Eye (tissue), 1 donor: ENCODE data around the gene GRIK3.

Source experiments
- DNase-seq: peaks from one replicate; pipeline ENCODE4 v3.0.0-alpha.2; 2015

Gene GRIK3

DNA sequence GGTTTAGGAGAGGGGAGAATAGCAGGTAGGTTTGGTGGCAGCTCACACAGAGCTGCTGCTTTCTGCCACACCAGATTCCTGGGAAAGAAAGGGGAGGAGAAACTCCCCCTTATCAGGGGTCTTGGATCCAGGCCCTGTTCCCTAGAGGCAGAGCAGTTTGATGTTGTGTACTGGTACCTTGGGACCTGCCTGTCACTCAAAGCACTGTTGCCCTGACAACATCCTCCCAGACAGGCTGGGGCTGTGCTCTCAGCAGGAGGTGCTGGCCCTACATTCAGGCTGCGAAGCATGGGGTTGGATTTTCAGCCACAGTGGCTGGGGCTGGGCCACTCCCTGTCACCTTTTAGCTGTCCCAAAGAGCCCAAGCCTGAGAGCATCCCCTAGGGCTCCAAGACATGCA is 188.0 kb downstream of the GRIK3 start:
- peak; percentile 82 for DNase-seq

DNA sequence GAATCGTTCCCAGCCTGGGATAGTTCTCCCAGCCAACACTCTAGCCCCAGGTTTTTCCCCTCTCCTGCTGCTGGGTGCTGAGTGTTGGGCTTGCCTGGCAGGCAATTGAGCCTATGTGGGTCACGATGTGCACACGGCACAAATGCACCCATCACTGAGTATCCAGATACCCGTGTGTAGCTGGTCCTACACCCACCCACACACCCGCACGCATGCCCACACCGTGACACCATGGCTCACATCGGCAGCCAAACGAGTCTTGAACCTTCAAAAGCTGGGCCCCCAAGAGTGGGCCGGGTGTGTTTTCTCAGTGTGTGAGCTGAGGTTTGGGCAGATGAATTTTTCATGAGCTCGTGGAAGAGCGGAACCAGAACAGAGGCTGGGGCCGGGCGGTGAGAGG is 188.5 kb downstream of the GRIK3 start:
- DNase-seq: no peak

DNA sequence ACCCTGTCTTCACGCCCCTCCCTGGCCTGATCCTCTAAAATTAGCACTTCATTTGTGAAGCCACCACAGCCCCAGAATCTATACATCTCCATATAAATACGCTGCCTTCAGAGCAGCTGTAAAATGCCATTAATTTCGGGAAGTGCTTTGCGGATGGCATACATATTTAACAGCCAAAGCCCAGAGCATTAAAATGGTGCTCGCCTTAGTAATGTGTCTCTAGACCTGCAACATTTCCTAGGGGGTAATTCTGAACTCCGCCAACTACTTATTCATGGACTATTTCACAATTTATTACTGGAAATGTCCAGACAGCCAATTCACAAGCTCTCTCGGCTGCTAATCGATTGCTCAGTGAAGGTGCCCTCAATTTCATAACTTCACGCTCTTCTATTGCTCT is 189.4 kb downstream of the GRIK3 start:
- DNase-seq: peak; percentile 40

DNA sequence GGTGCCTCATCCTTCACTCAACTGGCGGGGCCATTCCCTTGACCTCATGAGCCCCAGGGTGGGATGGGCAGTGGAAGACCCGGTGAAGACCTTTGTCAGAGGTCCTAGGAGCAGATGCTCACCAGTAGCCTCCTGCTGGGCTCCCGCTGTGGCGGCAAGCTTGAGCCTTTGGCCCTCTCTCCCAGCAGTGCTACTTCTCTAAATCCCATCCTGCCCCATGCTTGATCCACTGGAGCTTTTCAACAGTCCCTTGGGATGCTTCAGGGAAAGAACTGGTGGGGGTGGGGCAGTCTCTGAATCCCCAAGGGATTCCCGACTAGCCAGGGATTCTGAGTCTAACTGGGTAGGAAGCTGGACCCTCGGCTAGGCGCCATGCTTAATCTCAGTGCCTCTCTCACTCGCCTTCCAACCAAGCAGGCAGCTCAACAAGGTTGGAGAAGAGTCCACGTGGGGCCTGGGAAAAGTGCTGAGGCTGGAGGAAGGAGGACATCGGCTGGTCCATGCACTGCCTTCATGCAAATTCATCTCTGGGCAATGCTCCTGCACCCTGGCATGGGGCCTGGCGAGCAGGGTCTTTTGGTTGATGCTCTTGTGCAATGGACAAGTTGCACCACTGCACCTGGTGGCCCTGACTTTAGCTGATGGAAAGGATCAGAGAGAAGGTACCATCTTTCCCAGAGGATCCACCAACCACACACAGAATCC is 190.3 kb downstream of the GRIK3 start:
- DNase-seq: no peak

DNA sequence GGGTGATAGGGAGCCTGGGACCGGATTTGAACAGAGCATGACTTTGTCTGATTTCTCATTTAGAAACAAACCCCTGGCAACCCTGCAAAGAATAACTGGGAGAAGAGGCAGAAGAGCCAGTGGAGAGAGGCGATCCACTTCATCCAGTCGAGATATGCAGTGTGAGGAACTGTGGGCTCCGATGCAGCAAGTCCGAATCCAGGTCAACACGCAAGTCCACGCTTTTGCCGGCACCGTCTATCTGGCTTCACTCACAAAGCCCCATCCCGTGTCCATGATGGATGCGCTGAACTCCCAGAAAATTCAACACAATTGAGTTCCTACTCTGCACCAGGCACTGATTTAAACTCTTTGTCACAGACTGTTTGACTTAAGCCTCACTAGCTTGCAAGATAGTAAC is 191.3 kb downstream of the GRIK3 start:
- no peak for DNase-seq

DNA sequence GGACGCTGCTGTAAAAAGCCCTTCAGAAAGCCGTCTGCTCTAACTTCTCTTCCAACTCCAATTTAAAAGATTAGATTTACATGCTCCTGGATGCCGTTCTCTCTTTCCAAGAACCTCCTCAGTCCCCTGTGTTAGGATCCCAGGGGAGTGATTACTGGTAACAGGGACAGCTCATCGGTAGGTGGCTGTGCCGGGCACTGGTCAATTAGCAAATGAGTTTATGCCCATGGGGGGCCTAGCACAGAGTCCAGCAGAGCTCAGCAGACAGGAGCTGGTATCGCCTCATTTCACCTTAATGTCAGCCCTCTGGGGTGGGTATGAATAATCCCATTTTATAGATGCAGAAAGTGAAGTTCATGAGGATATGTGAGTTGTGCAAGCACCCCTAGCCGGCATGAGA is 191.9 kb downstream of the GRIK3 start:
- DNase-seq: no peak

DNA sequence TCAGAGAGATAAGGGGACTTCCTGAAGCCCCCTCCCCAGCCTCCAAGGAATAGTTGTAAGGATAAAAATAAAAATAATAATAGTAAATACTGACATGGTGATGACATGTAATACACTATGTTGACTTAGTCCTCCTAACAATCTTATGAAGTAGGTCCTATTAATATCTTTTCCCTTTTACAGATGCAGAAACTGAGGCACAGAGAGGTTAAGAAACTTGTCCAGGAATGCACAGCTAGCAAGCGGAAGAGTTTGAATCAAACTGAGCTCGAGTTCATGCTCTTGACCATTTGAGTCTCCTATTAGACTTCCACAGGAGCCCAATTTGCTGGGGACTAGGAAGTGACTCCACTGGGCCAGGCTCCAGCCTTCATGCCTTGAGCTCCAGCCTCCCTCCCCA is 194.8 kb downstream of the GRIK3 start:
- DNase-seq: no peak

DNA sequence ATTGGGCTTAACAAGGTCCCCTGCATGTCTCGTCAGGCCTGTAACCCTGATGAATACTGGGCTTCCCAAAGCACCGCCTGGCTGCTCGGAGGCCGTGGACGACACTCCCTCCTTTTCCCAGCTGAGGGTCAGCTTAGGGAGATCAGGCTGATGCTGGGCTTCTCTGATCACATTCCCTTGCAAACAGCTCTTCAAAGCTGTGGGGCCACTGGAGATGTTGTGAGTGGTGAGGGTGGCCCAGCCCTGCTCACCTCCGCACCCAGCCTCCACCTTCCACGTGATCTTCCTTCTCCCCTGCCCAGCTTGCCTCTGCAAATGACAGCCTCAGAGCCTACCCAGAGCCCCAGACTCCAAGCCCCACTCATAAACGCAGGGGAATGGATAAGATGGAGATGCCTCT is 195.4 kb downstream of the GRIK3 start:
- DNase-seq: no peak

DNA sequence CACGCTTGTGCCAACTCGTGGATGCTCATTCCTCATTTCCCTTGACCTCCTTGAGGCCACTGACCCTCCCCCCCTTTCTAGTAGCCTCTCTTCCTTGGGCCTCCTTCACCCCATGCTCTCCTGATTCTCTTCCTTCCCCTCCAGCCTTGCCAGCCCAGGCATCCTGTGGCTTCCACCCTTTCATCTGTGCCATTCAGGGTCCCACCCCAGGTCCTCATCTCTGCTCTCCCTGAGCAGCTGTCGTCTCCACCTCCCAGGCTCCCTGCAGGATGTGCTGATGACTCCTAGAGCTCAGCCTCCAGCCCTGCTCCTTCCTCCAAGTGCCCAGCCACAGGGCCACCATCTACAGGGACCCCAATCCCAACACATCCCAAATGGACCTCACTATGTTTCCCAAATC is 197.4 kb downstream of the GRIK3 start:
- no peak for DNase-seq

DNA sequence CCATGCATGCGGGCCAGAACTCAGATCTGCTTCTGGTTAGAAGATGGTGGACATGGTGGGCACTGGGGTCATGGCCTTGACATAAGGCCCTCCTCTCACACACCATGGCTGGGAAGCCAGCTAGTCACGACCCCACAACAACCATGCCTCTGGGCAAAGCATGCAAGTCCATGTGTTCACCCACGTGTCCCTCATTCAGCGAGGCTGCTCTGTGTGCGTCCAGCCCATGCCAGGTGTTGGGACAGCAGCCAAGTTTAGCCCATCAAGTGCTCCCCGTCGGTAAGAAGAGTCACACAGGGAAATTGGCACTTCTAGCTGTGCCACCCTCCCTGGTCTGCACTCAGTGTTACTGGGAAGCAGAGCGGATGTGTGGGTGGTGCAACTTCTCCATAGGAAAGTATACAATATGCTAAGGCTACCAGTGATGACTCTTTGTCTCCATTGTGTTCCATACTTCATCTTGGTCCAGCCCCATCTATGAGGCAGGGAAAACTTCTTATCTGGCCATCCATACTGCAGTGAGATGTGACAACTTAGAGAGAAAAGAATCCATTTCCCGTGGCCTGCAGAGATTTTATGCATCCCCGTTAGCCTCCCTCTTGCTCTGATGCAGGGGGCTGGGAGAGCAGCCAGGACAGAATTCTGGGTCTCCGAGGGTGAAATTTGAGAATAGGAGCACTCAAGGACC is 198.0 kb downstream of the GRIK3 start:
- DNase-seq: no peak

DNA sequence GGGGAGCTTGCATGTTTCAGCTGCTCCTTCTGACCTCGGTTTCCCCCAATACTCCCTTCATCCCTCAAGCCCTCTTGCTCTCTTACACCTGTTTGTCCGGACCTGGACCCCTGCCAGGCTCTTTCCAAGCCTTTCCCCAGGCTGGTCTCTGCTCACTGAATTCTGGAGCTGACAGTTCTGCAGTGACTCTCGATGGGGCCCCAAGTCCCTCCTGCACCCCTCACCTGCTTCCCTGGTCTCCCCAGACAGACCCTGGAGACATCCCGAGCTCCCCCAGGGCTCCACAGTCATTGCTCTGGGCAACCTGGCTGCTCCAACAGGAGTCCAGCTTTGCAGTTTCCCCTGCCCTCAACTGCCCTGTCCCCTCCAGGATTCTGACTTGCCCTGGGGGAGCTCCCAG is 198.6 kb downstream of the GRIK3 start:
- DNase-seq: no peak

DNA sequence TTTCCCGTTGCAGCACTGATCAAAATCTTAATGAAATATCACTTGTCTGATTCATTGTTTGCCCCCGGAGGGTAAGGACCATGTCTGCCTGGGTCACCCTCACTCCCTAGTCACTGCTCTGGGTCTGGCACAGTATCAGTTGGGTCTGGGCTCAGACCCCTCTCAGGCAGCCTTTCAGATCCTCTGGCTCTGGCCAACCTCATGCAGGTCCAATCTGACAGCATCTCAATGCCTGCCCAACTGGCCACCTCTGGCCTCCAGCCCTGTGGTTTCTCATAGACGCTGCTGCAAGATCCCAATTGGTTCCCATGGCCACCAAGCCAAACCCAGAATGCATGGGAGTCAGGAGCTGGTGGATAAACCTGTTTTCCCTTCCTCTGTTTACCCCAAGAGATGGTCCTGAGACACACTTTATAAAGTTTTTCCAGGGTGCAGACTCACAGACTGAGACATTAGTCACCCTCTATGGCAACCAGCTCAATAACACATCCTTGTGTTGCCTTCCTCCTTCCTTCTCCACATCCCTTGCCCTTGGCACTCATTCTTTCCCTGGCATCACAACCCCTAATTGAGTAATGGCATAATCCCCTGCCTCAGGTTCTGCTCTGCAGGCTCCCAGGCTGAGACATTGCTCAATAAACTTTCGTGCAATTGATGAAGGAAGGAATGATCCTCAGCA is 199.2 kb downstream of the GRIK3 start:
- no peak for DNase-seq

DNA sequence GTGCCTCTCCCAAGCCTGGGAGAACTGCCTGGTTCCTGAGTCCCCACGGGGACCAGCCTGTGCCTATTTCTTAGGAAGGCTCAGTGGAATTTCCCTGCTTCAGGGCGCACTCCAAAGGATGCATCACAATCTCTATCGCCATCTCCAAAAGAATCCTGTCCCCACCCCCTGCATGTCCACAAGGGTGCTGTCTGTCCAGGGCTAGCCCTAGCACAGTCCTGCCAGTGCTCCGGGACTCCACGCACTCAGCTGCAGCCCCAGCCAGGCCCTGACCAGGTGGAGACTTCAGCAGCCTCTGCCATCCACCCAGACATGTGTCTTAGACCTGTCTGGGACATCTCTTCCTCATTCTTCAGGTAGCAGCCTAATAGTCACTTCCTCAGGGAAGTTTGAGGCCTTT is 199.7 kb downstream of the GRIK3 start:
- DNase-seq: no peak

DNA sequence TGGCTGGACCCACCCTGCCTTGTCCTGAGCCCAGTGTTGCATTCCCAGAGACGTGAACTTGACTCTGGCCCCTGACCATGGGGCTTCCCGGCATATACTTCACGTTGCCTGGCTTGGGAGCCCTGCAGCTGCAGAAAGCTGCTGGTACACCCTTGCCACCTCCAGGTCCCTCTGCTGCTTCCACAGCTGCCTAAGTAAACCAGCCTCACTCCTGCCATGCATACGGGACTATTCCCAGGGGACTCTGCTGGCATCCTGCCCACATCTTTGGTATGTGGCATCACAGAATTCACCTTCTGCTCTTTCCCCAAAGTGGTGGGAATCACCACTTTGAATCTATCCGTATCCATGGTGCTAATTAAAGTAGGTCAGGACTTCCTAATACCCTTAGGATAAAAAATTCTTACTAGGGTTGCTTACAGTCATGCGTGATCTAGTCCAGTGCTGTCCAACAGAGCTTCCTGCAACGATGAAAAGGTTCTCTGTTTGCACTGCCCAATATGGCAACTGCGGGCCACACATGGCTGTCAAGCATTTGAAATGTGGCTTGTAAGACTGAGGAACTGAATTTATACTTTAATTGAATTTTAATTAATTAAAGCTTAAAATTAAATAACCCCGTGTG is 203.0 kb downstream of the GRIK3 start:
- DNase-seq: peak; percentile 49

DNA sequence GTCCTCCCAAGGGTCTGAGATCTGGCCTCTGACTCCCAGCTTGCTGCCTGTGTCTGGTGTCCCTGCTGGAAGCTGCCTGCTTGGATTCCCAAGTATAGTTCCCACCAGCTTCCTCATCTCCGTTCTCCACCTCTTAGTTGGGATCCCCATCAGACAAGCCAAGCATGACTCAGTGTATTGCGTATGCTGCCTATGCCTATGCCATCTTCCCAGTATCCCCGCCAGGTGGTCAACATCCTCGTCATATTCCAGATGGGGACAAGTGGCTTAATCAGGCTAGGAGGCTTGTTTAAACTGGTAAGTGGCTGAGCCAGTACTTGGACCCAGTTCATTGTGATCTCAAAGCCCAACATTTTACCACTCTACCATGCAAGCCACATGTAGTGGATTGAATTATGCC is 204.4 kb downstream of the GRIK3 start:
- no peak for DNase-seq

DNA sequence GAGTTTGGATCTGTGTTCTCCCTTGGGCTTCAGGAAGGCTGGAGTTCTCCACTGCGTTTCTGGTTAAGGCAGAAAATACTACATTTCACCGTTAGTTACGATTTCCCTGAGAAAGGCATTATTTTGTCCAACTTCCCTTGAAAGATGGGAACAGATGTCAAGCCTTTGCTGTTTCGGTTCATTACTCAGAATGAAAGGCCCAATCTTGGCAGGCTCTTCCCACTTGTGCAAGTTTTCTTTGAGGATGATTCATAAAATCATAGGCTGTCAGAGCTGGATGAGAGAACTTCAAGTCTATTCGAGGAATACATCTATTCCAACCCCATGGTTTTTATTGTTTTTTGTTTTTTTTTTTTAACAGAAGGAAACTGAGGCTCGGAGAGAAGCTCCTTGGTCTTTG is 205.2 kb downstream of the GRIK3 start:
- no peak for DNase-seq

DNA sequence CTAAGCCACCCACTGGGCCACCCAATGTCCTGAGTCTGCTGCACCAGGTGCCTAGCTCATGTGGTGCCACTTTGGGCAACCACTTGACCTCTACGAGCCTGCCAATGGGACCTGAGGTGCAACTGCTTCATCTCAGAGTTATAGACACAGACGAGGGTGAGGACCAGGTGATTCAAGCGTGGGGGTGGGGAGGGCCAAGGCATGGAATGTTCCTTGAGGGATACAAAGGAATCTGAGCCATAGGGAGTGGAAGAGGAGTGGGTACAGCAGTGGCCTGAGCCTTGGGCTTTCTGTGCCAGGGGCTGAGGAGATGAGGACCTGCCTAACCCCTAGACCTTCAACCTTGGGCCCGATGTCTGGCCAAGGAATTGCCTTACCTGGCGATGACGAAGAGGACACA is 209.1 kb downstream of the GRIK3 start:
- no peak for DNase-seq

DNA sequence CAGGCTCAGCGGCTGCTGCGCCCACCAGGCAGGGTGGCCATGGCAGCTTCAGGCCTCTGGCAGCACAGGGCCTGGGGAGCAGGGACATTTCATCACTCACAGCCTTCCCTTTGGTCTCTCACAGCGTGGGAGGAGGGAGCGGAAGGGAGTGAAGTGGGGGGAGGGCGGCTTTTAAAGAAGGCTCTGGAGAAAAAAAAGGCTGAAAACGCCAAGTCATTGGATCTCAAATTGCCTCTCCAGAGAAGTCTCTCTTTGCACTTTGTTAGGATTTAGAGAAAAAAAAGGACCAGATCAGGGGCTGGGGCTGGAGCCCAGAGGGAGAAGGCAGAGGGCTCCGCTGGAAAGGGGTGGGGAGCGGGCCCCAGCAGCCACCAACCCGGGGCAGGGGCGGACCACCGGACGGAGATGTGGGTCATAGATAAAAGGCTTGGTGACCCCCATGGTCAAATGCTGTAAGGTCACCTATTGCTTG is 209.9 kb downstream of the GRIK3 start:
- peak; percentile 44 for DNase-seq

DNA sequence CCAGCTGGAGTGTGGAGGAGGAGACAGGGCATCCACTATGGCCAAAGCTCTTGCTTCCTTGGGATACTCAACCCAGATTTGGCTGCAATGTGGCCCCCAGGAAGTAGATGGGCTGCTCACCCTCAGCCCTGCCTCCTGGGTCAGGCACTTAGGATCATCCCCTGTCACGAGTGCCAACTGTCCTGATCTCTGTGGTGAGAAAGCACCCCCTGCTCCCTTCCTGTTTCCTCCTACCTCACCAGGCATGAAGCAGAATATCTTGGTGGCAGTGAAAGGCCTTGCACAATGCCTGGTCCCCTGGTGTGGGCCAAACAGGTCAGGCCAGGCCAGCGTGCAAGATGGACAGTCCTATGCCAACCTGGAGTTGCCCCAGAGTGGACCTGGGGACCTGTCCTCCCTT is 211.7 kb downstream of the GRIK3 start:
- no peak for DNase-seq

DNA sequence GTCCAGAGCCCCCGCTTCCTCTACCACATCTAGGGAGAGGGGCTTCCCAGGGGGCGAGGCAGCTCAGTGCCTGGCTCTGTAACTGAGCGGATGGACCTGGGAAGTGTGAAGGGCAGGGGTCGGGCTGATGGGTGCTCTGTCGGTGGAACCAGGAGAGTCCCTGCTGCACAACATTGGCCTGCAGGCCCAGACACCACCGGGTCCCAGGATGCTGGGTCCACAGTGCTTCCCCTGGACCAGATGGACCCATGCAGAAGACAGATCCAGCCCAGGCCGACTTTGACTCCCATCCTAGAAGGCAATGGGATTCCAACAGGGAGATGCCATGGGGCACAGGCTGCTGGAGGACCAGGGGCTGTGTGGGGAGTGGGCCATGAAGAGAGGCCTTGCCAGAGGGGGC is 212.9 kb downstream of the GRIK3 start:
- no peak for DNase-seq

DNA sequence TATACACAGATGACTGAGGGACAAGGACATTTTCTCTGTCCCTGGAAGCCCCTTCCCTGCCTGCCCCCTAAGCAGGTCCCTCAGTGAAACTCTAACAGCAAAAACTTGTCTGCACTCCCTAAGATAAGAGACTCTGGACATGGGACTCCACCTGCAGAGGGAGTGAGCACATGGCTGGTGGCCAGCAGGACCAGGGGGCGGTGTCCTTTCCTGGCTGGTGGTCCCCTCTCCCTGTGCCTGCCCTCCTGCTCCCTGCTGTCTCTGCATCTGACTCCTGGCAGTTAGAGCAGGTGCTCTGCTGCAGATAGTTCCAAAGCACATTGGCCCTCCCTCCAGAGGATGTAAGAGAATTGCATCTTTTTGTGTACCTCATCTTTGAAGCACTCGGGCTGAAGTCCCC is 215.5 kb downstream of the GRIK3 start:
- DNase-seq: no peak

DNA sequence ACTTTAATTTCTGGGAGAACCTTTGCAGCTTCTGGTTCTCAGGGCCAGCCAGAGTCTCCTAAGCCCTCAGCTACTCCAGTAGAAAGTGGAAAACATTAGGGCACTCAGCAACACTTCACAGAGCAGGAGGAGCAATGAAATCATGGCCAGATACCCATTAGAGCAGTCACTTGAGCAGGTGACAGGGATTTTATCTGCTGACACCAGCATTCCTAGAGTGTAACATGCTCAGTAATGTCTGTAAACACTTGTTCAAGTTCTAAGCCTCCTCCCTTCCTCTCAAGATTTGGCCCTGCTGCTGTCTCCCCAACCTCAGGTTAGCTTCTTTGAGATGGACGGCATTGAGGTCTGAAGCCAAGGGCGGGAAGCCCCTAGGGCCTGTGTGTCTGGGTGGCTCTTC is 218.0 kb downstream of the GRIK3 start:
- DNase-seq: no peak

DNA sequence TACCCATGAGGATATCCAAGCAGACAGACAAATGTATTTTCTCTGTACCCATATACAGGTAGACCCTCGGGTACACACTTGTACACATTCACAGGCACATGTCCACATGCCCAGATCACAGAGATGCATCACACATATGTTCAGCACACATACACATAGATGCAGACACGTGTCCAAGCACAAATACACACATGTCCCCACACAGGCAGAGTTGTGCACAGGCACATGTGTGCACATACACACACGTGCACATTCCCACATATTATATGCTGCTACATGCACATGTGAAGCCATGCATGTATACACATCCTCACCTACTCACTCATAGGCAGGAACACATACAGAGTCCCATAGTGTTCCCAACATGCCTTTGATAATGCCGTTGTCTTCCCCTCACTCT is 219.5 kb downstream of the GRIK3 start:
- no peak for DNase-seq

DNA sequence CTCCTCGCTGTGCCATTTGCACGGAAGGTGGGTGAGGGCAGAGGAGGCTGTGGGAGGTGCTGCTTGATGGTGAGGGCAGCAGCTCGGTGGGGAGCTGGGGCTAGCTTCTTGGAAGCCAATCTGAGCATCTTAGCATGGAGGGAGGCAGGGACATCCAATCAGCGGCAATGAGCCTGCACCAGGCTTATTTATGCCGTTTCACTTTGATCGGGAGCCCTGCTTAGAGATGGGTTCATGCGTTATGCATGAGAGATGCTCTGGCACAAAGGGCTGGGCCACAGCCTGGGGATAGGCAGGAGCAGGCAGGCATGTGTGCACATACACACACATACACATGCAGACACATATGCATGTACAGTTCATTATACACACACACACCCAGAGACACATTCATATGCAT is 220.2 kb downstream of the GRIK3 start:
- DNase-seq: peak; percentile 34
